RWPE2 (cell line): Measurements from ENCODE around the gene CLP1.

ENCODE experiments used
- ATAC-seq: fragments of 200-7000 bp; cut with Tn5 transposase; 3 replicates; pipeline ENCODE4 v1.9.1; 2021; ENCODE audit warnings: low read depth
- DNase-seq: peaks from one replicate; pipeline ENCODE4 v3.0.0-alpha.2; 2020; ENCODE audit warnings: low spot score
- H3K27ac ChIP-seq: fragments of 450-650 bp; 2 replicates; pipeline ENCODE4 v1.5.1; 2017; ENCODE audit warnings: mild to moderate bottlenecking; ENCODE audit not compliant: poor library complexity, severe bottlenecking
- H3K27me3 ChIP-seq: fragments of 250-450 bp; sonication (Bioruptor Pico); 2 replicates; pipeline ENCODE4 v1.5.1; 2021; ENCODE audit warnings: mild to moderate bottlenecking, moderate library complexity; ENCODE audit not compliant: insufficient read depth, poor library complexity, severe bottlenecking
- H3K36me3 ChIP-seq: fragments of 250-450 bp; sonication (Bioruptor Pico); 2 replicates; pipeline ENCODE4 v1.5.1; 2020; ENCODE audit warnings: low read depth, mild to moderate bottlenecking, moderate library complexity
- H3K4me1 ChIP-seq: fragments of 250-450 bp; sonication (Bioruptor Pico); 2 replicates; pipeline ENCODE4 v1.5.1; 2021; ENCODE audit warnings: mild to moderate bottlenecking, moderate library complexity; ENCODE audit not compliant: insufficient read depth, poor library complexity, severe bottlenecking
- H3K4me3 ChIP-seq: fragments of 250-450 bp; sonication (Bioruptor Pico); 2 replicates; pipeline ENCODE4 v1.5.1; 2021; ENCODE audit warnings: mild to moderate bottlenecking, moderate library complexity; ENCODE audit not compliant: severe bottlenecking
- H3K9me3 ChIP-seq: fragments of 250-450 bp; sonication (Bioruptor Pico); 2 replicates; pipeline ENCODE4 v1.5.1; 2021; ENCODE audit warnings: mild to moderate bottlenecking, moderate library complexity; ENCODE audit not compliant: severe bottlenecking
- TF ChIP-seq, protein P1 (sequence below): fragments of 450-650 bp; IDR thresholded peaks from one replicate; pipeline ENCODE4 v1.5.1; 2017; ENCODE audit warnings: mild to moderate bottlenecking, moderate library complexity; ENCODE audit not compliant: poor library complexity, severe bottlenecking

Gene CLP1

DNA sequence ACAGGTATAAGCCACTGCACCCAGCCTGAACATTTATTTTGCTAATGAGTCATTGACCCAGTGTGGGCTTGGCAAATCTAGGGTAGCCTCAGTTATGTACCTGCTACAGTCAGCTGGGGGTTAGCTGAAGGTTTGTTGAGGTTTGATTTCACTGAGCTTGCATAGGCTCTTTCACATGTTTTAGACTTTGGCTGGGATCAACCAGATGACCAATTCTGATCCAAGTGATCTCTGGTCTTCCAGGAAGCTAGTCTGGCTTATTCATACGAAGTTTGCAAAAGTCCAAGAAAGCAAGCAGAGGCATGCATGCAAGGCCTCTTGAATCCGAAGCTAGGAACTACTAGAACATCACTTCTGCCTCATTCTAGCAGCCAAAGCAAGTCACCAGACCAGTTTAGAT, 39.1 kb upstream of the CLP1 start:
- Histone ChIP-seq H3K36me3 (no peaks in the 10 kb centered on the region), H3K27ac (no peak overlapping the region), H3K4me3 (no peak overlapping the region), H3K27me3 (no peaks in the 10 kb centered on the region), H3K4me1 (peaks cover 3% of the 10 kb centered on the region), H3K9me3 (no peaks in the 10 kb centered on the region)
- DNase-seq (no peak), ATAC-seq (no peak; the same call in 2 of the 3 replicates)
- TF ChIP-seq, protein P1, sequence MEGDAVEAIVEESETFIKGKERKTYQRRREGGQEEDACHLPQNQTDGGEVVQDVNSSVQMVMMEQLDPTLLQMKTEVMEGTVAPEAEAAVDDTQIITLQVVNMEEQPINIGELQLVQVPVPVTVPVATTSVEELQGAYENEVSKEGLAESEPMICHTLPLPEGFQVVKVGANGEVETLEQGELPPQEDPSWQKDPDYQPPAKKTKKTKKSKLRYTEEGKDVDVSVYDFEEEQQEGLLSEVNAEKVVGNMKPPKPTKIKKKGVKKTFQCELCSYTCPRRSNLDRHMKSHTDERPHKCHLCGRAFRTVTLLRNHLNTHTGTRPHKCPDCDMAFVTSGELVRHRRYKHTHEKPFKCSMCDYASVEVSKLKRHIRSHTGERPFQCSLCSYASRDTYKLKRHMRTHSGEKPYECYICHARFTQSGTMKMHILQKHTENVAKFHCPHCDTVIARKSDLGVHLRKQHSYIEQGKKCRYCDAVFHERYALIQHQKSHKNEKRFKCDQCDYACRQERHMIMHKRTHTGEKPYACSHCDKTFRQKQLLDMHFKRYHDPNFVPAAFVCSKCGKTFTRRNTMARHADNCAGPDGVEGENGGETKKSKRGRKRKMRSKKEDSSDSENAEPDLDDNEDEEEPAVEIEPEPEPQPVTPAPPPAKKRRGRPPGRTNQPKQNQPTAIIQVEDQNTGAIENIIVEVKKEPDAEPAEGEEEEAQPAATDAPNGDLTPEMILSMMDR, result no peak

DNA sequence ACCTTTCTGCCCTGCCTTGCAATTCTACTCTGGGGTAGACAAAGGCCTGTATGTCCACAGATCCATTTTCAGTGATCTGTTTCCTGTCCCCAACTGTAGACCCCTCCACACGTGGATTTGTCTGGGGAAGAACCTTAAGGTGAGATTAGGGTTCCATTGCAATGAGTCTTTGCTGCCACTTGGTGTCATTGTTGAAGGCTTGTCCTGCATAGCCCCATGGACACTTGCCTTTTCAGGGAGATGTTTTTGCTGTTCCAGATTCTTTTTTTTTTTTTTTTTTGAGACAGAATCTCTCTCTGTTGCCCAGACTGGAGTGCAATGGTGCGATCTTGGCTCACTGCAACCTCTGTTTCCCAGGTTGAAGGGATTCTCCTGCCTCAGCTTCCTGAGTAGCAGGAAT, 38.2 kb upstream of the CLP1 start:
- TF ChIP-seq, protein P1, result no peak
- Histone ChIP-seq H3K4me3 (no peak overlapping the region), H3K36me3 (no peaks in the 10 kb centered on the region), H3K4me1 (peaks cover 3% of the 10 kb centered on the region), H3K9me3 (no peaks in the 10 kb centered on the region), H3K27ac (no peak overlapping the region), H3K27me3 (no peaks in the 10 kb centered on the region)
- ATAC-seq (no peak), DNase-seq (no peak)

DNA sequence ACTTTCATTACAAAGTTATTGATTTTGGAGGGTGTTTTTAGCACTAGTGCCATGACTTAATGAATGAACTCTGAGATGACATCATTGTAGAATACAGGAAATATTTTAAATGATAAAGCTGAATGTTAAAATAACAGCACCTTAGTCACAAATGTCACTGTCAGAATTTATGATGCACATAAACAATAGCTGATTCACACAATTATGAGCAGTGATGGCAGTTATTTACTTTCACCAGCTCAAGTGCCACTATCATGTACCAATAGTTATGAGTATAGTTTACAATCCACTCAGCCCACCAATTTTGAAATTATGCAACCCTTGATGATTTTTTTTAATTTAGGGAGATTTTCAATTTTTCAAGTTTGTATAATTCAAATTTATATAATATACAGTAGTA, 37.1 kb upstream of the CLP1 start:
- H3K4me1 ChIP-seq, result peaks cover 3% of the 10 kb centered on the region
- H3K4me3 ChIP-seq, result no peak overlapping the region
- DNase-seq (no peak), ATAC-seq (no peak)
- H3K27me3 ChIP-seq, result no peaks in the 10 kb centered on the region
- H3K9me3 ChIP-seq, result no peaks in the 10 kb centered on the region
- H3K36me3 ChIP-seq, result no peaks in the 10 kb centered on the region
- no peak overlapping the region for H3K27ac ChIP-seq
- TF ChIP-seq, protein P1, result no peak

DNA sequence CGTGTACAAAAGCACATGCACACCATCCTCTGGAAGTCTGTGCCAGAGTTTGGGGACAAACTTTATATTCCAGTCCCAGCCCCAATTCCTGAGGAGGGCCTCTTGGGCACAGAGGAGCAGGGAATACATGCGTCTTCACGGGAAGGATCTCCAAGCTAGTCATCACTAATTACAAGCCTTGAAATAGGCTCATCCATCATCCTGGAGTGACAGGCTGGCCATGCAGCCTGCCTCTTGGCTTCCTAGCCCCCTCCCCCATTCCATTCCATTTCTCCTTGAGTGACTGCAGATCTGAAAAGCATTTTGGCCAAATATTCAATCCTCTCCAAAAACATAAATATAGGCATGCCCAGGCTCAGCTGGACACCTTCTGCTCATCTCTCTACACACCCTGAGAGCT, 35.3 kb upstream of the CLP1 start:
- H3K36me3 ChIP-seq, result no peaks in the 10 kb centered on the region
- no peaks in the 10 kb centered on the region for H3K27me3 ChIP-seq
- ATAC-seq (no peak), DNase-seq (no peak)
- H3K4me1 ChIP-seq, result peaks cover 3% of the 10 kb centered on the region
- TF ChIP-seq, protein P1, result no peak
- H3K9me3 ChIP-seq, result no peaks in the 10 kb centered on the region
- H3K27ac ChIP-seq, result no peak overlapping the region
- H3K4me3 ChIP-seq, result no peak overlapping the region

DNA sequence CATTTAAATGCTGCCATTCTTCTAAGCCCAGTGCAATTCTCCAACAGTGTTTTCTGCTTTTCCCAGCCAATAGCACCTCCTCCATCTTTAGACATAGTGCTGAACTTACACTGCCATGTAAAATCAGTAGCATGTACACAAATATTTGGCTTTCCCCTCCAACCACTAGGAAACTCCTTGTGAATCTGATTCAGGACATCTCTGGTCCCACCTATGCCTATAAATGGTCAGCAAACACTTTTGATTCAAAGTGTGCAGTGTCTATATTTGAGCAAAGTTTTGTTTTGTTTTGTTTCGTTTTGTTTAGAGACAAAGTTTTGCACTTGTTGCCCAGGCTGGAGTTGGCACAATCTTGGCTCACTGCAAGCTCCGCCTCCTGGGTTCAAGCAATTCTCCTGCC, 32.7 kb upstream of the CLP1 start:
- no peak overlapping the region for H3K4me3 ChIP-seq
- DNase-seq (no peak), ATAC-seq (no peak)
- H3K9me3 ChIP-seq, result no peaks in the 10 kb centered on the region
- H3K27ac ChIP-seq, result no peak overlapping the region
- H3K27me3 ChIP-seq, result no peaks in the 10 kb centered on the region
- TF ChIP-seq, protein P1, result no peak
- H3K36me3 ChIP-seq, result no peaks in the 10 kb centered on the region
- H3K4me1 ChIP-seq, result no peaks in the 10 kb centered on the region
